ENCODE data around the gene NOP10.

DNA sequence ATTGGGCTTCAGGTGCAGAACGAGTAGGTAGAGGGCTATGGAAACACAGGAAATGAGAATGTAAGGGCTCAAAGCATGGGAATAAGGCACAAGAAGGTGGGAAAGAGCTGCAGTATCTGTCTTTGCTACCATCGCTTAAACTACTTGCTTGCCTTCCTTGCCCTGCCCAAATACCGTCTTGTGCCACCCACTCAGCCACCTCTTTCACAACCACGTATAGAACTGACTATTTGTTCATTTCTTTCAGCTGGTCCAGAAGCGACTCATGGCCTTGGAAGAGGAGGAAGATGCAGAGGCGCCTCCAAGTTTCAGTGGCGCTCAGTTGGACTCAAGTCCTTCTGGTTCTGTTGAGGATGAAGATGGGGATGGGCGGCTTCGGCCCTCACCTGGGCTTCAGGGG lies 12.3 kb upstream of the NOP10 start:
- TF ChIP-seq, protein P1, sequence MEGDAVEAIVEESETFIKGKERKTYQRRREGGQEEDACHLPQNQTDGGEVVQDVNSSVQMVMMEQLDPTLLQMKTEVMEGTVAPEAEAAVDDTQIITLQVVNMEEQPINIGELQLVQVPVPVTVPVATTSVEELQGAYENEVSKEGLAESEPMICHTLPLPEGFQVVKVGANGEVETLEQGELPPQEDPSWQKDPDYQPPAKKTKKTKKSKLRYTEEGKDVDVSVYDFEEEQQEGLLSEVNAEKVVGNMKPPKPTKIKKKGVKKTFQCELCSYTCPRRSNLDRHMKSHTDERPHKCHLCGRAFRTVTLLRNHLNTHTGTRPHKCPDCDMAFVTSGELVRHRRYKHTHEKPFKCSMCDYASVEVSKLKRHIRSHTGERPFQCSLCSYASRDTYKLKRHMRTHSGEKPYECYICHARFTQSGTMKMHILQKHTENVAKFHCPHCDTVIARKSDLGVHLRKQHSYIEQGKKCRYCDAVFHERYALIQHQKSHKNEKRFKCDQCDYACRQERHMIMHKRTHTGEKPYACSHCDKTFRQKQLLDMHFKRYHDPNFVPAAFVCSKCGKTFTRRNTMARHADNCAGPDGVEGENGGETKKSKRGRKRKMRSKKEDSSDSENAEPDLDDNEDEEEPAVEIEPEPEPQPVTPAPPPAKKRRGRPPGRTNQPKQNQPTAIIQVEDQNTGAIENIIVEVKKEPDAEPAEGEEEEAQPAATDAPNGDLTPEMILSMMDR (IDR thresholded peaks at IDR 0.05; ENCODE audit: low read depth, low read length): no peak
- no peak for TF ChIP-seq MYC (IDR thresholded peaks at IDR 0.05; ENCODE audit: low read depth, low read length)
- no peak for TF ChIP-seq POLR2A (IDR thresholded peaks at IDR 0.05; ENCODE audit: extremely low read depth, insufficient read length)
- TF ChIP-seq, protein P2, sequence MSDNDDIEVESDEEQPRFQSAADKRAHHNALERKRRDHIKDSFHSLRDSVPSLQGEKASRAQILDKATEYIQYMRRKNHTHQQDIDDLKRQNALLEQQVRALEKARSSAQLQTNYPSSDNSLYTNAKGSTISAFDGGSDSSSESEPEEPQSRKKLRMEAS (IDR thresholded peaks at IDR 0.05; ENCODE audit: low read depth, low read length): no peak
